Cardiac septum (tissue), 1 donor: ENCODE measurements around the gene WNT9A. TPM values are rescaled to one million over a fixed set of nuclear protein-coding genes. Genes with fewer than 3 reads are reported as not detected.
"Not testable (repeated sequence)": the region's sequence is repeated elsewhere in the genome, so short reads cannot be mapped to it uniquely, and the experiment has no call there.

ENCODE experiments used
- DNase-seq: peaks from one replicate; pipeline ENCODE4 v3.0.0-alpha.2; 2020; ENCODE audit warnings: low spot score
- intact Hi-C: fragments of 100-400 bp; cut with DNase I; formaldehyde crosslinking; loops from one replicate; pipeline ENCODE4 v1.14.0; 2022
- long read RNA-seq: library from polyadenylated mRNA; unstranded; transcript quantifications from one replicate; pipeline ENCODE4 v2.0.0, GENCODE V29; 2021
- total RNA-seq: library from RNA; stranded (reverse); fragmentation: NEBNext Ultra II Directional; extraction: Animal tissue kit (Norgen Biotek cat#: 25700); gene quantifications from one replicate; pipeline ENCODE4 v1.2.1, GENCODE V29; 2021
- donor health status: DM: no; HTN: no; CAD: no.

The WNT9A gene, protein sequence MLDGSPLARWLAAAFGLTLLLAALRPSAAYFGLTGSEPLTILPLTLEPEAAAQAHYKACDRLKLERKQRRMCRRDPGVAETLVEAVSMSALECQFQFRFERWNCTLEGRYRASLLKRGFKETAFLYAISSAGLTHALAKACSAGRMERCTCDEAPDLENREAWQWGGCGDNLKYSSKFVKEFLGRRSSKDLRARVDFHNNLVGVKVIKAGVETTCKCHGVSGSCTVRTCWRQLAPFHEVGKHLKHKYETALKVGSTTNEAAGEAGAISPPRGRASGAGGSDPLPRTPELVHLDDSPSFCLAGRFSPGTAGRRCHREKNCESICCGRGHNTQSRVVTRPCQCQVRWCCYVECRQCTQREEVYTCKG
- total RNA-seq, result 6.5 TPM
- long read RNA-seq, partial matches to known transcripts, result 0 of 7 reads
- long read RNA-seq, other reads (novel, unspliced or antisense), result 5 of 7 reads

DNA sequence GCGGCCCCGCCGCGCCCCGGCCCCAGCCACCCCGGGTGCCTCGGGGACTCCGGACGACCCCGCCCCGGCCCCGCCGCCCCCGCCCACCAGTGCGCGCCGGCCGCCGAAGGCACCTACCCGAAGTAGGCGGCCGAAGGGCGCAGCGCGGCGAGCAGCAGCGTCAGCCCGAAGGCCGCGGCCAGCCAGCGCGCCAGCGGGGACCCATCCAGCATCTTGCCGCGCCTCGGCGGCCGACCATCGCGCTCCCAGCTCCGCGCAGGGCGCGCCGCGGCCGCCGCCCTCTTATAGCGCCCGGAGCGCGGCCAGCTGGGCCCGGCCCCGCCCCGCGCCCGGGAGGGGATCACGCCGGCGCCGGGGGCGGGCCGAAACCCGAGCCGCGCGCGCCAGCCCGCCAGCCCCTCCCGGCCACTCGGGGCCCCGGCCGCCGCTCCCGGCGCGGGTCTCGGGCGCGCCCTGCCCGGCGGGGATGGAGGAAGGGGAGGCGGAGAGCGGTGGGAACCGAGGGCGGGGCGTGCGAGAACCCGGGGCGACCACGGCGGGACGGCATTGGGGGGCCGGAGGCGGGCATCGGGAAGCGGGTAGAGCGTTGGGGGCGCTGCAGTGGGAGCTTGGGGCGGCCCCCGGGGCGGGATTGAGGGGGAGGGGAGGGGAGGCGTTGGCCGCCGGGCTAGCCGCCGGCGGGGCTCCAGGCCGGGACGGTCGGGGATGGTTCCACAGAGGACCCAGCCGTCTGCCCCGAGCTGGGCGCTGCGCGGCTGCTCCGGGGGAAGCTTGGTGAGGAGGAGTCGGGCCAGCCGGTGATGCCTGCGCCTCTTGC is at the start of gene WNT9A:
TSS of gene WNT9A (minus strand) at position 257 of the 817 bp plus-strand sequence. CDS start at position 212, 45 bp downstream.
- peak; percentile 76 for DNase-seq
- intact Hi-C loops, result loop anchor here (2.0 kb wide), 3 partner anchors 161 to 467 kb away; partner anchors contain the start of genes JMJD4 and SNAP47

DNA sequence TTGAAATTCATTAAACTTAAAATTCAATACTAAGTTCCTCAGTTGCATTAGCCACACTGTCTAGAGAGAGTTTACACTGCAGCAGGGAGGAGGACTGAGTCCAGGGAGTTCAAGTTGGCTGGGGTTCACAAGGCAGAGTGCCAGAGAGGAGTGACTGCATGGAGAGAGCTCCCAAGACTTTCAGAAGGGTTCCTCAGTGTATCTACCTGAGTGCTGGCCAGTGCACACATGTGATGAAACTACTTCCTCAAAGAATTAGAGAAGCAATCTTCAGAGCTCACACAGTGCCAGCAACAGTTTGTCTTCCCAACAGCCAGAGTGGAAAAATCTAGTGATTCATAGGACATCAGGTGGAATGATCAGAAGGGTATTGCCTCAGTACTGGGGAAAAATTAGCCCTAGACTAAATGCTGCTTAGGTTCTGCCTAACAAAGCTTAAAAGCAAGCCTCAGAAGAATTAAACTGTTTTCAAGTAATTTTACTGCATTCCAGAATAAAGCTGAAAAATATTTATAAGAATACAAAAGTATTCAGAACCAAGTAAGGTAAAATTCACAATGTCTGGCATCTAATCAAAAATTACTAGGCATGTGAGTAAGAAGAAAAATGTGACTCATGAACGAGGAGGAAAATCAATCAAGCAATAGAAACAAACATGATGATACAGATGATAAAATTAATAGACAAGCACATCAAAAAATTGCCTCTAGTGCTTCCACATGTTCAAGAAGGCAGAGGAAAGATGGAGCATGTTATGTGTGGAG is 48.6 kb upstream of the WNT9A start:
- DNase-seq, result peak; percentile 22
- intact Hi-C loops, result no loop called here

DNA sequence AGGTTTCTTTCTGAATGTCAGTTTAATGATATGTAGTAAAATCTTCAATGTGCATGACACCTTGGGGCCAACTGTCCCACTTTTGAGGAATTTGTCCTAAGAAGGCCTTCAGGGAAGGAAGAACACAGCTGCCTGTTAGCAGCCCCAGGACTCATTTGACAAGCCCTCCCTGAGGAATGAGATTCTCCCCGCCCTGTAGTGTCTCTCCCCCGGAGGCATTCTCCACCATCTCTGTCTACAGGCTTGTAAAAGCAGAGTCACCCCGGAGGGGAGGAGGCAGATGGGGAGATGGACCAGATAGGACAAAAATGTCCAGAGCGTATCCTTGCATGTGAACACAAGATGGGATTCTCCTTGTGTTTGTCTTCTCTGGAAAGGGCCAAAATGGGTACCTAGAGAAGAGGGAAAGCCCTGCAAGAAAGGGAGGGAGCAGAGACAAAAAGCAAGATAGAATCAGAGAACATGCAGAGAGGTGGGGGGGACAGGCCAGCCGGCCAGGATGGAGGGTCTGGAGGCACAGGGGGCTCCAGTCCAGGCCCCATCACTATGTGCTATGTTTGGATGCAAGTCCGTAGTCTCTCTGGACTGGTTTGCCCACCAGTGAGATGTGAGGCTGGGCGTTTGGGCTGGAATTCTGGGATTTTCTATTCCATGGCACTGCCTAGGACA is 47.0 kb upstream of the WNT9A start:
- peak; percentile 54 for DNase-seq
- intact Hi-C loops, result no loop called here

DNA sequence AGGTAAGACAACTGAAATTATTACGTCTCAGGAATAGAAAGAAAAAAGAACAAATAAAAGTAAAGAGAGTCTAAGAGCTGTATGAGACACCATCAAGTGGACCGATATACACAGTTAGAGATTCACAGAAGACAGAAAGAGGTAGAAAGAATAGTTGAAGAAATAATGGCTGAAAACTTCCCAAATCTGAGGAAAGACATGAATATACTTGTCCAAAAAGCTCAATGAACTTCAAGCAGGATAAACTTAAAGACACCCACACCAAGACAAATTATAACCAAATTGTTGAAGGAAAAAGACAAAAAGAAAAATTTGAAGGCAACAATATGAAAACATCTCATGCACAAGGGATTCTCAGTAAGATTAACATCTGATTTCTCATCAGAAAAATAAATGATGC is 39.4 kb upstream of the WNT9A start:
- no peak for DNase-seq
- intact Hi-C loops, result no loop called here

DNA sequence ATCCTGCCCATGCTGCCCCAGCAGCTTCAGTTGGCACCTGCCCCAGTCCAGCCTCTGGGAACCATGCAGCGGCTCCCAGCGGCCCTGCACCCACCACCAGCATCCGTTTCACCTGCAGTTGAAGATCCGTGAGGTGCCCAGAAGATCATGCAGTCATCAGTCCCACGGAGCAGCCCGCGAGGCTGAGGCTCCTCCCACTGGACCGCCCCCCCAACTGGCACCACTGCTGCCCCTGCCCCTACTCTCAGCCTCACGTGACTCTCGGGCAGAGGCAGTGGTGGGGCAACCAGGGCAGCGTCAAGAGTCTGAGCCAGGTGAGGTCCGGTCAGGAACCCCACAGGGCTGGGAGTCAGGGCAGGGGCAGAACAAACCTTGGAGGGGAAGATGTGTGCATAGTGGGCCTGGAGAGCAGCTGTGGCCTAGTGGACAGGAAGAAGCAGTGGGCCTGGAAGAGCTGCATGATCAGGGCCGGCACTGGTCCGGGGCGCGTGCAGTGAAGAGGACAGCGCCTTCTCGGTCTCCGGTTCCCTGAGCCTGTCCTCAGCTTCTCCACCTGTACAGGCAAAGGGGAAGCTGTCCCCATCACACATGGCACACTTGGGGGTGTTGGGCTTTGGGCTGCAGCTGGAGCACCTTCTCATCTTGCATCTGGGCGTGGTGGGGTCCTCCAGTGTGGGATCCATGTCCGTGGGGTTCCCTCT is 28.0 kb upstream of the WNT9A start:
- DNase-seq, intact Hi-C loops: not testable (repeated sequence)

DNA sequence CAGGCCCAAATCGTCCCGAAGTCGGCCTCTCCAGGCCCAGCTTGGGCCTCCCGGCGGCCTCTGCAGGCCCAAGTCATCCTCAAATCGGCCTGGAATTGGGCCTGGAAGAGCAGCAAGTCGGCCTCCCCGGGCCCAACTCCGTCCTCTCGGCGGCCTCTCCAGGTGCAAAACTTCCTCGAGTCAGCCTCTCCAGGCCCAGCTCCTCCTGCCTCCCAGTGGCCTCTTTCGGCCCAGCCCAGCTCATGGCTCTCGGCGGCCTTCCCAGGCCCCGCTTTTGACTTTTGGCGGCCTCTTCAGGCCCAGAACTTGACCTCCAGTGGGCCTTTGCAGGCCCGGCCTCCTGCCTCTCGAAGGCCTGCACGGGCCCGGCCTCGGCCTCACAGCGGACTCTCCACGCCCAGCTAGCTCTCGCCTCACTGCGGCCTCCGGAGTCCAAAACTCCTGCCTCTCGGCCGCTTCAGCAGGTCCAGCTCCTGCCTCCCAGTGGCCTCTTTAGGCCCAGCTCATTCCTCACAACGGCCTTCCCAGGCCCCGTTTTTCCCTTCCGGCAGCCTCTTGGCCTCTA is 26.1 kb upstream of the WNT9A start:
- DNase-seq, intact Hi-C loops: not testable (repeated sequence)

DNA sequence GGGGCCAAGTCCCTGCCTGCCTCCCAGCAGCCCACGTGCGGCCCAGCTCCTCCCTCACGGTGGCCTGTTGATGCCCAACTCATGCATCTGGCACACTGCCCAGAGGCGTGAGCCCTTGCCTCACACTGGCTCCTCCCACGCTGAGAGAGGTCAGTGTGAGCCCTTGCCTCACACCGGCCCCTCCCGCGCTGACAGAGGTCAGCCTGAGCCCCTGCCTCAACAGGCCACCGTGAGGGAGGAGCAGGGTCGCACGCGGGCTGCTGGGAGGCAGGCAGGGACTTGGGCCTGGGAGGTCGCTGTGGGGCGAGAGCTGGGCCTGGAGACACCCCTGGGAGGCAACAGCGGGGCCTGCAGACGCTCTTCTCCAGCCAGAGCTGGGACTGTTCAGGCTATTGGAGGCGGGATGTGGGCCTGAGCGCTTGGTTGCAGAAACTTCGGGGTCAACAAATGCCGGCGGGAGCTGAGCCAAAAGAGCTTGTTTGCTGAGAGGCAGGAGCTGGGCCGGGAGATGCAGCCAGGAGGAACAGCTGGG is 25.2 kb upstream of the WNT9A start:
- DNase-seq, intact Hi-C loops: not testable (repeated sequence)

DNA sequence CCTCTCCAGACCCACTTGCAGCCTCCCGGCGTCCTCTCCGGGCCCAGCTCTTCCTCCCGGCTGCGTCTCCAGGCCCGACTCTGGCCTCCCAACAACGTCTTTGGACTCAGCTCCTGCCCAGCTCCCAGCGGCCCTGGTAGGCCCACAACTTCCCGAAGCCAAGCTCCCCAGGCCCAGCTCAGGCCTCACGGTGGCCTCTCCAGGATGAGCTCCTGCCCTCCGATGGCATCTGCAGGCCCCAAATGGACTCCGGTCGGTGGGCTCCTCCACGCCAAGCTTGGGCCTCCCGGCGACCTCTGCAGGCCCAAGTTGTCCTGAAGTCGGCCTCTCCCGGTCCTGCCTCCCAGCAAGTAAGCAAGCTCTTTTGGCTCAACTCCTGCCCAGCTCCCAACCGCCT is 24.5 kb upstream of the WNT9A start:
- intact Hi-C loops, DNase-seq: not testable (repeated sequence)

DNA sequence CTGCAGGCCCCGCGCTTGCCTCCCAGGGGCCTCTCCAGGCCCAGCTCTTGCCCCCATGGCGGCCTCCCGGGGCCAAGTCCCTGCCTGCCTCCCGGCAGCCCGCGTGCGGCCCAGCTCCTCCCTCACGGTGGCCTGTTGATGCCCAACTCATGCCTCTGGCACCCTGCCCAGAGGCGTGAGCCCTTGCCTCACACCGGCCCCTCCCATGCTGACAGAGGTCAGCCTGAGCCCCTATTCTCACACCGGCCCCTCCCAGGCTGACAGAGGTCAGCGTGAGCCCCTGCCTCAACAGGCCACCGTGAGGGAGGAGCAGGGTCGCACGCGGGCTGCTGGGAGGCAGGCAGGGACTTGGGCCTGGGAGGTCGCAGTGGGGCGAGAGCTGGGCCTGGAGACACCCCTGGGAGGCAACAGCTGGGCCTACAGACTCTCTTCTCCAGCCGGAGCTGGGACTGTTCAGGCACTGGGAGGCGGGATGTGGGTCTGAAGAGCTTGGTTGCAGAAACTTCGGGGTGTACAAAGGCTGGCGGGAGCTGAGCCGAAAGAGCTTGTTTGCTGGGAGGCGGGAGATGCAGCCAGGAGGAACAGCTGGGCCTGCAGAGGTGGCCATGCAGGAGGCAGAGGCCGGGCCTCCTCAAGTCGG is 24.0 kb upstream of the WNT9A start:
- DNase-seq, intact Hi-C loops: not testable (repeated sequence)

DNA sequence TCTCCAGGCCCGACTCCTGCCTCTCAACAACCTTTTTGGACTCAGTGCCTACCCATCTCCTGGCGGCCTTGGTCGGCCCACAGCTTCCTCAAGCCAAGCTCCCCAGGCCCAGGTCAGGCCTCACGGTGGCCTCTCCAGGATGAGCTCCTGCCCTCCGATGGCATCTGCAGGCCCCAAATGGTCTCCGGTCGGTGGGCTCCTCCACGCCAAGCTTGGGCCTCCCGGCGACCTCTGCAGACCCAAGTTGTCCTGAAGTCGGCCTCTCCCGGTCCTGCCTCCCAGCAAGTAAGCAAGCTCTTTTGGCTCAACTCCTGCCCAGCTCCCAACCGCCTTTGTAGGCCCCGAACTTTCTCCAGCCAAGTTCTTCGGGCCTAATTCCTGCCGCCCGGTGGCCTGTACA is 23.5 kb upstream of the WNT9A start:
- DNase-seq, intact Hi-C loops: not testable (repeated sequence)

DNA sequence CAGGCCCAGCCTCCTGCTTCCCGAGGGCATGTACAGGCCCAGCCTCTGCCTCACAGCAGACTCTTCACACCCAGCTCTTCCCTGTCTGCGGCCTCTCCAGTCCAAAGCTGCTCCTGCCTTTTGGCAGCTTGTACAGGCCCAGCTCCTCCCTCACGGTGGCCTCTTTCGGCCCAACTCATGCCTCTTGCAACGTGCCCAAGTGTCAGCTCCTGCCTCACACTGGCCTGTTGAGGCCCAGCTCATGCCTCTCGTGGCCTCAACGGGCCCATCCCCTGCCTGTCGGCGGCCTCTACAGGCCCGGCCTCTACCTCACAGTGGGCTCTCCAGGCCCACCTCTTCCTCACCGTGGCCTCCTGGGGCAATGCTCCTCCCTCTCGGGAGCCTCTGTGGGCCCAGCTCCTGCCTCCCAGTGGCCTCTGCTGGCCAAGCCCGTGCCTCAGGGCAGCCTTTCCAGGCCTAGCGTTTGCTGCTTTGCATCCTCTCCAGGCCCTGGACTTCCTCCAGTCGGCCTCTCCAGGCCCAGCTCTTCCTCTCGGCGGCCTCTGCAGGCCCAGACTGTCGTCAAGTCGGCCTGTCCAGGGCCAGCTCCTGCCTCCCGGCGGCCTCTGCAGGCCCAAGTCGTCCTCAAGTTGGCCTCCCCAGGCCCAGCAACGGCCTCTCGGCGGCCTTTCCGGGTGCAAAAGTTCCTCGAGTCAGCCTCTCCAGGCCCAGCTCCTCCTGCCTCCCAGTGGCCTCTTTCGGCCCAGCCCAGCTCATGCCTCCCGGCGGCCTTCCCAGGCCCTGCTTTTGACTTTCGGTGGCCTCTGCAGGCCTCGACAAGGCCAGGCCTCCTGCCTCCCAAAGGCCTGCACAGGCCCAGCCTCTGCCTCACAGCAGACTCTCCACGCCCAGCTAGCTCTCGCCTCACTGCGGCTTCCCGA is 22.6 kb upstream of the WNT9A start:
- intact Hi-C loops, result not testable (repeated sequence)

DNA sequence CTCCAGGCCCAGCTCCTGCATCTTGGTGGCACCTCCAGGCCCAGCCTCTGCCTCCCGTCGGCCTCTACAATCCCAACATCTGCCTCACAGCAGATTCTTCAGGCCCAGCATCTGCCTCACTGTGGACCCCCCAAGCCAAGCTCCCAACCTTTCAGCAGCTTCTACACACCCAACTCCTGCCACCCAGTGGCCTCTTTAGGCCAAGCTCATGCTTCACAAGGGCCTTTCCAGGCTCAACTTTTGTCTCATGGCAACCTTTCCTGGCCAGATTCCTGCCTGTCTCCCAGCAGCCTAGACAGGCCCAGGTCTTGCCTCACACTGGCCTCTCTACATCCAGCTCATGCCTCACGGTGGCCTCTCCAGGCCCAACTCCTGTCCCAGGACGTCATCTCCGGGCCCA is 20.1 kb upstream of the WNT9A start:
- intact Hi-C loops, DNase-seq: not testable (repeated sequence)

More for the DNA sequence above, 22.6 kb upstream of the WNT9A start:
- DNase-seq, result not testable (repeated sequence)

DNA sequence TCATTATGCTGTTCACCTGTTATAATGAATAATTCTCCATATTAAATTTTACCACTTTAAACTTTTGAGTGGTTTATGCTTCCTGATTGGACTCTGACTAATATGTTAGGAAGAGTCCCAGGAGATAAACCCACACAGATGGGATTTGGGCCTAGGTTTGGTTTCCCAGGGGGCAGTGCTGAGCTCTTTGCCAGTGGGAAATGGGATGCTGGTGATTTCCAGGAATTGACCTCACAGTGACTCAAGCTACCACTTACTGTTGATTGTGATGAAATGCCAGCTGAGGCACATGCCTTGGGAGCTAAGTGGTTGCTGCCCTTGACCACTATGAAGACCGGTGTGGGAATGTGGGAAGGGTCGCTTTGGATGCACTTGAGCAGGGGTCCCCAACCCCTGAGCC is 19.0 kb upstream of the WNT9A start:
- intact Hi-C loops, DNase-seq: not testable (repeated sequence)

DNA sequence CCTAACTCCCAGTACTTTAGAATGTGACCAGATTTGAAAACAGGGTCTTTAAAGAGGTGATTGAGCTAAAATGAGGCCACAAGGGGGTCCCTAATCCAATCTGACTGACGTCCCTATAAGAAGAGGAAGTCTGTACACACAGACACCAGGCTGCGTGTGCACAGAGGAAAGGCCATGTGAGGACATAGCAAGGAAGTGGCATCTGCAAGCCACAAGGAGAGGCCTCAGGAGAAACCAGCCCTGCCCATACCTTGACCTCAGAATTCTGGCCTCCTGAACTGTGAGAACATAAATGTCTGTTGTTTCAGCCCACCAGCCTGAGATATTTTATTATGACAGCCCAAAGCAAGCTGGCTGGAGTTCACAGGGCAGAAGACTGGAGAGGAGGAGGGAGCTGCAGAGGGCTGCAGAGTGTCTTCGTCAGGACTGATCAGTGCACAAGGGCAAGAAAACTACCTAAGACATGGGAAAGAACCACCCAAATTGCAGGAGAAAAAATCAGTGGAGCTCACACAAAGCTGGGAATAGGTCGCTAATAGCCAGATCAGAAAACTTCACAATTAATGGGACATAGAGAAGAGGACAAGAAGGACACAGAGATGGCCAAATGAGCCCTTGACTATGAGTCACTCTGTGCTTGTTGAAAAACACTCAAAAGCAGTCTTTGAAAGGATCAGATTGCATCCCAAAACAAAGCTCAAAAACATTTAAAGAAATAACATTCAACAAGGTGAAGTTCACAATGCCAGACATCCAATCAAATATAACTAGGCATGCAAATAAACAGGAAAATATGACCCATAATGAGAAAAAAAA is 14.1 kb upstream of the WNT9A start:
- intact Hi-C loops, result no loop called here
- DNase-seq, result no peak

DNA sequence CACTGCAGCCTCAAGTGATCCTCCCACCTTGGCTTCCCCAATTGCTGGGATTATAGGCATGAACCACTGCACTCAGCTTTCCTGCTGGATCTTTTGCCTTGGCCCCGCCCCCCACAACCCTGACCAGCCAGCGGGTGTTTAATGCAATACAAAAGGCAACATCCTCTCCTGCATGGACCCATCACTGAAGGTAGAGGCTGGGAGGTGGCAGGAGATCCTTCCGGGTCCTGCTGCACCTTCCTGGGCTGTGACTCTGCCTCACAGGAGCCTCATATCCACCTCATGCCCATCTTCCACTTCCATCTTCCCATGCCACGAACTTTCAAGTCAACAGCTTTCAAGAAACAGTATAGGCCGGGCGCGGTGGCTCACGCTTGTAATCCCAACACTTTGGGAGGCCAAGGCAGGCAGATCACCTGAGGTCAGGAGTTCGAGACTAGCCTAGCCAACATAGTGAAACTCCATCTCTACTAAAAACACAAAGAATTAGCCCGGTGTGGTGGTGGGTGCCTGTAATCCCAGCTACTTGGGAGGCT is 11.7 kb upstream of the WNT9A start:
- intact Hi-C loops, result no loop called here
- no peak for DNase-seq
